HG03196 (cell line): Measurements from ENCODE around the gene SATB1.

Experiments used
- ATAC-seq: cut with Tn5 transposase; IDR thresholded peaks from one replicate; pipeline ENCODE4 v1.9.1; 2021; ENCODE audit not compliant: unreplicated experiment

The SATB1 gene

DNA sequence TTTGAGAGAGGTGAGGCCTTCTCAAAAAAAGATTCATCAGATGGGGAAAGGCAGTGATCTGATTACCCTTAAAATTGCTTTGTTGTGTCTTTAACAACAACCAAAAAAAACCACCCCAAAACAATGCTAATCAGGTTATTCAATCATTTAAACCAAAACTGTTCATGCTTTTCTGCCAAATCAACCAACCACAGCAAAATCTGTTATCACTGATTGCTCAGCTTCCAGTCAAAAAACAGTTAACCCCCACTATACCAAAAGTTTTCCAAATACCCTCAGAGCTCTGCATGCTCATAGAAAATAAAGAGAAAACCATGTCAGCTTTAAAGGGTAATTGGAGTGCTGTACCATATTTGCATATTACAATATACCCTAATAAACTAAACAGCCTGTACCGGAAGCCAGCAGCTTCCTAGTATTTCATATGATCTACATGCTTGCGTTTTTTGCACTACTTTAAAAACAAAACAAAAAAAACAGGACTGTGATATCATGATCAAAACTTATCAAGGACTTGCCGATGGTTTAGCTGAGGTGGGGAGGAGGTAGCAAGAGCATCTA lies 22.8 kb downstream of the SATB1 start:
- ATAC-seq: no peak

GRCh38 chr3:18401300-18401961 lies 23.7 kb downstream of the SATB1 start:
- ATAC-seq: no peak

DNA sequence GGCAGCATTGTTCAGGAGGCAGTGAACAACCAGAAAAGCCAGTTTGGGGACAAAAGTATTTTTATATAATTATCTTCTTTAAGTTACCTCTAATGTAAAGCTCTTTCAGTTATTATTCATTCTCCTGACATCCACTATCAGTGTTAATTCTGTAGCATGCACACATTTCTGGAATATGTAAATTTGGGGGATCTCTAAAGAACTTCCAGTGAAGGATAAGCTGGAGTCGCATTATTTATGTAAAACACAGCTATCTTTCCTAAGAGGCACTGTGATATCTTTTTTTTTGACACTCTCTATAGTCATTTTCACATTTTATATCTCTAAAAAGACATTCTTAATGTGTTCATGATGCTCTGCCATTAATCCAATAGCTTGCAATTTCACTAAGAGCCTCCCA lies 26.7 kb downstream of the SATB1 start:
- ATAC-seq: no peak

DNA sequence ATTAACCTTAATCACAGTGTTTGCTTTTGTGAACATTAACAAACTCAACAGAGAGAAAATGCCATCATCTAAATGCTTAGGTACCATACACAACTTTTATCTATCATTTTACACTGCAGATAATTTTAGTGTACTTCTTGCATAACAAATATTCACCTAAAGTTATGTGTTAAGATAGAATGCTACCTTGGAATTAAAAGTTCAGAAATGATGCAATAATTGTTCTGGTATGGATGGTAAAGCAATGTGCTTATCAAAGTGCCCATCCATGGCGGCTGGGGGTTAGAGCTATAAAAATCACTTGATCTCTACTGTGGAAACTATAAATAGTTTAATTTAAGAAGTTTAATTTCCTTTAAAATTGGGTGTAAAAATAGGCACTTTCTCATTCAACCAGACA lies 28.7 kb downstream of the SATB1 start:
- ATAC-seq: no peak

GRCh38 chr3:18394384-18394995 lies 30.6 kb downstream of the SATB1 start:
- ATAC-seq: no peak

DNA sequence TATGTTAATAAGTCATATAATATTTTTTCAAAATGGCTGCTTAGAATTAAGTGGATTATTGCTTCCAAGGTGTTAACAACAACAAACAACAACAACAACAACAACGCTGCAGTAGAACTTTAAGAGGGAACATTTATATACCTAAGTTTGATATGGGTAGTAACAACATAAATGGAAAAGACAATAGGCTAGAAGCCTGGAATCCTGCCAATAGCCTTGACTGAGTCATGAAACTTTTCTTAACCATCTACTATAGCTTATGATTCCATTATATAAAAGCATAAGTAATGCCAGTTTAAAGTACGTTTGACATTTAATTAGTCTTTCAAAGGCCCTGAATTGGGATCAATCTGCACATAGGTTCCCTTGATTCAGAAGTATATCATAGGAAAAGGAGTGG lies 31.2 kb downstream of the SATB1 start:
- no peak for ATAC-seq

GRCh38 chr3:18390024-18390660 lies 35.0 kb downstream of the SATB1 start:
- no peak for ATAC-seq

GRCh38 chr3:18389108-18389733 lies 35.9 kb downstream of the SATB1 start:
- no peak for ATAC-seq

DNA sequence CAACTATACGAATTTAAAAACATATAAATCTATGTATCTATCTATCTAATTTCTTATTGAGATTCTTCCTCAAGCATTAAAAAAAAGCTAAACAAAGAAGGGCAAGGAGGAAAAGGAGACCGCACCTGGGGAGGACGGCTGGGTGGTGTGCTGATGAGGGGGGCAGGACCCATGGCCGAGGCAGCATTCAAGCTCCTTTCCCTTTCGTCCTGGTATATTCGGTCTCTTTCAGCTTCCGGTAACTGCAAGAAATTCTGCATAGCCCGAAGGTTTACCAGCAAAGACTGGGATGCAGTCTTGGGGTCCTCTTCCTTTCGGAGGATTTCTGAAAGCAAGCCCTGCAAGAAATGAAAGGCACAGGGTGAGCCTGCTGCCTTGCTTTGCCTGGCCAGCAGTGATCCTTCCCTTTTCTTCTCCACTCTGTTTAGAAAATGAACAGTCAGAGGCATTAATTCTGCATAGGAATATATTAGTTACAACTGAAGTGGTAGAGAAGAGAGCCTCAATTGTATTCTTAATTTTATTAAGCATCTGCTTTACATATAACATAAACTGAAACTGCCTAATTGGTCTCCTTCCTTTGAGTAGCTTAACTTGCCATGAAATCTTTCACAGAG lies 38.8 kb downstream of the SATB1 start:
- no peak for ATAC-seq

DNA sequence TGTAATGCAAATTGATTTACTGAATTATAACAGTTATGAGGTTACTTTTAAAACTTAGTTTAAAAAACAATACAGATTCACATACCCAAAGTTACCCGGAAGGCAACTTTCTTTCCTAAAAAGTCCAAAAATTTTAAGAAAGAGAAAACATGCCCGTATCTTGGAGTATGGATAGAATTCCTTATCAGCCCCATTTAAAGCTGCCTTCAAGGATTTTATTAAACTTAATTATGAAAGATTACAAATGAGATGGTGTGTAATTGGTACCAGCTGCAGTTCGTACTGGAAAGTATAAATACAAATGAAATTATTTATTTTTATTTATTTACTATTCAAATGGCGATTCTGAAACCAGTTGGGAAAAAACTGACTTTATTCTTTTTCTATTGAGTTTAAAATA lies 39.4 kb downstream of the SATB1 start:
- no peak for ATAC-seq

DNA sequence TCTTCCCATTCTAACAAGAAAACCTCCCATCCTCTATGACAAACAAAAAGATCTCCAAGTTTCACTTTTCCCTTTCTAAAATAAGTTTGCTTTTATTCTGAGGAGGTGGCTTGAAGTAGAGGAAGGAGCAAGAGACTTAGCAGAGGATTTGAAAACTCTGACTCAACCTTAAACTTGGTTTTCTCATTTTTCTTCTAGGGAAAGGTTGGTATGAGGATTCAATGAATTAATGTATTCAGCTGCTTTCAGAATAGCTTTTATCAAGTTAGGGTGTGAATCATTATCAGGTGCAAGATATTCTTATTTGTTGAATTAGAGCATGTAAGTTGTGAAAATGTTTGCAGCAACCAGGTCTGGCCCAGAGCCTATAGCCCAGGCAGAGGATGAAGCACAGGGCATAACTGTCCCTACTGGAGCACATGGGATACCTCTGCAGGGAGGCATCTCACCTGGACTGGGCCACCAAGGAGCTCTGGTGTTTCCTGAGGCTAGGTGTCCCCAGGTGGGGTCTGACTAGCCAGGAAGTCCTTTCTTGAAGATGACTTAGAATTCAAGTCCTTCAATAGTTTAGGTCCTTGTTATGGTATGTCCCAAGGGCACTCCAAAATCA lies 42.3 kb downstream of the SATB1 start:
- no peak for ATAC-seq

- no peak for ATAC-seq
Measured at GRCh38 chr3:18379647-18380046, 45.5 kb downstream of the SATB1 start.

GRCh38 chr3:18378218-18378617 lies 46.9 kb downstream of the SATB1 start:
- no peak for ATAC-seq

DNA sequence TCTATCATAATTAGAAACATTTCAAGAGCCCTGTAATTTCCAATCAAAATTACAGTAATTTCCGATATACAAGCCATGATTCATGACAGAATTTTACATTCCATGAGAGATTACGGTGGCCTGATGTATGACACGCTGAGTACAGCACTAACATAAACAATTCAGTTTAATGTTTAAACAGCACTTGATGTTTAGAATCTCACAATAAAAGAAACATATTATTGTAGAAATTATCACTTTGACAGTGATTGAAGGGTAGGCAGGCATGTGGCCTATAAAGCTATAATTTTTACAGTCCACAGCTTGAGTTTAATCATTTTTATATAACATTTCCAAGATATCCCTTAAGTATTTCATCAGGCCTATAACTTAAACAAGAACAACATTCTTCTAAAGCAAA lies 48.5 kb downstream of the SATB1 start:
- no peak for ATAC-seq

DNA sequence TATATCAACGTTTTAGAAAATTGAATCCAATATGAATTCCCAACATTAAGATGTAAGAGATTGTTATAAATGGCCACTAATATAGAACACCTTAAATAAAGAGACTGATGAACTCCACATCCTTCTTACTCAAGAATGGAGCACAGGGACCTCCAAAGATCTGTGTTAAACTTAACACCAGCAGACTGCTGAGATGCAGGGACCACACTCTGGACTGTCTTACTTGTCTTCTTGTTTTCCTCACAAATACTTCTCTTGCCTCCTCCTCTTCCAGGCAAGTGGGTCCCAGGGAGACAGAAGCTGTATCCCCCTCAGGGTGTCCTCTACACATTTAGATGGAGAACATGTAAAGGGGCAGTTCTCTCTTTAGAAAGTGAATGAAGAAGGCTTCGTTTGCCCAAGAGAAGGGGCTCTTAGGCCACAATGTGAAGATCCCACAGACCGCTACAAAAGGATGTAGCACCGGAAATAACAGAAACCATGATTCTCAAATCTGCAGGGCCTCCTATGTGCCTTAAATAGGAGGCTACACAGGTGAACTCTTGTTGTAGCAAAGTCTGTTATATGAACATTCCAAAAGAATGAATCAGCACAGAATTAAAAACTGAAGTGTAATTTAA lies 52.2 kb downstream of the SATB1 start:
- no peak for ATAC-seq

DNA sequence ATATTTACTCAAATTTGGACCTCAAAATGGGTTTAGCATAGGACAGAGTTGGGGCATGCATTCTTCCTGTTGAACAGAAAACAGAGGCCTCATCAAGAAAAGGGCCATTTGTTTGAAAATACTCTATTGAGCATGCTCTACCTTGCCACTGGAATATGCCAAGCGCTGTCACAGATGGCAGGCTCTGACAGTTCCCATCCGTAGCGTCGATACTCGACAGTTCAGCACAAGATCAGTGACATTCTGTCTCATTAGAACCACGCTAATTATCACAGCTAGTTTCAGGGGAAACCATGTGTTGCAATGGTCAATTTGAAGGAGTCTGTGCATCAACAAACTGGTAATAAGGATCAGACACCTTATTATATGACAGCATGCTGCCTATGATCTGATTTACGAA lies 54.5 kb downstream of the SATB1 start:
- ATAC-seq: no peak

DNA sequence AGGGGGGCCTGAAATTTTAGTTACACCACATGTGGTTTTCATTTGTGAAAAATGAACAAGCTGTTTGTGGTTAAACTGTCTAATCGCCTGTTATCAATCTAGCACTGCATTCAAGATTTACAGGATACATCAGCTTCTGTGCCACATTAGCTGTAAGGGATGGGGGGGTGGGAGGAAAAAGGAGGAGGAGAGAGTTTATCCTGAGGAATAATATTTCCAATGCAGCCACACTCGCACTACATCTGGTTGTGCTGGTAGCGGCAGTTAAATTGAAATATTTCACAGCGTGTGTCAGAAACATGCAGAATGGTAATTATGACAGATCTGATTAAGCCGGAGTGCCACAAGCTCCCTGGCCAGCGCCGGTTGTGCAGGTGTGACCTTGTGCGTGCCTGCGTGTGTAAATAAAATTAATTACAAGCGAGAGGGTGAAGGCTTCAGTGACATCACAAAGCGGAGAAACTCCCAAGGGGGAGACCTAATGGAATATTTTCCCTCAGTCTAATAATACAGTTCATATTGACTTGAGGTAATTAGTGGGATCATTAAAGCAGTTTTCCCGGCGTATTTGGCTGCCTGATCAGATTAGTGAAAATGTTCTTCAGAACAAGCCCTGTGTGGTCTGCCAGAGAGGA lies 55.5 kb downstream of the SATB1 start:
- no peak for ATAC-seq

DNA sequence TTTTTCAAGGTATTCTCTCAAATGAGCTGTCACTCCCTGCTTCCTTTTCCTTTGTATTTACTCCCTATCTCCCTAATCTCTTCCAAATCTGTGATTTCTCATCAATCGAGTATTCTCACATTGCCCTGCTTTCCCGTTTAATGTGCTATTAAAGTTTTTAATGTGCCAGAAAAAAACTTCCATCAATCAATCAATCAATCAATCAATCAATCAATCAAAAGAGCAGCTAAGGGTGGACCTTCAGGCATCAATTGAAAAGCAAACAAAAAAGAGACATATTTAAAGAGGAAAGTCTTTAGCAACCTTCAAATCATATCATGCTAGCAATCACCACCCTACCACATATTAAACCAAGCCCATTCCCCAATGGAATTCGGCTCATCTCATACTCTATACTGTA lies 58.9 kb downstream of the SATB1 start:
- ATAC-seq: no peak

- no peak for ATAC-seq
Measured at GRCh38 chr3:18363338-18363737, 61.8 kb downstream of the SATB1 start.

DNA sequence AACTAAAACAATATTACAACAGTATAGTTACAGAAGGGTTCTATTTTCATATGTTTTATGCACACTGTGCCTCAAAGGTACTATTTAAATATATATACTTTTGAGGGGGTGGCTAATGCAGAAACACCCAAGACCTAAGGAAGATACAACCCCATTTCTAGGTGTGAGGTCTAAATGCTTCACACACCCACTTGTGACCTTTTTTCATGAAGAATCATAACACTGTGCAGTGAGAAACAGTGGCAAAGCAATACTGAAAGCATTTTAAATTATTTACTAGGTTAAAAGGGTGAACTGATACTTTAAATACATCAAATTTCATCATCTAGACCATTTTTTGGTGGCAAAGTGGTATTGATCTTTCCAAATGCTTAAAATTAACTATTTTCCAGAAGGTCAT lies 67.4 kb downstream of the SATB1 start:
- no peak for ATAC-seq
